ENCODE measurements around the gene EMSY.

Gene EMSY

GRCh38 chr11:76523147-76523546 lies 78.3 kb downstream of the EMSY start:
- DNase-seq (ENCODE audit: low spot score): no peak

GRCh38 chr11:76523786-76524436 lies 79.1 kb downstream of the EMSY start:
- no peak for DNase-seq (ENCODE audit: low spot score)

- DNase-seq (ENCODE audit: low spot score): no peak
These were observed 79.6 kb downstream of the EMSY start for GRCh38 chr11:76524461-76524860.

GRCh38 chr11:76524919-76525318 lies 80.1 kb downstream of the EMSY start:
- DNase-seq (ENCODE audit: low spot score): no peak

- no peak for DNase-seq (ENCODE audit: low spot score)
These were observed 82.1 kb downstream of the EMSY start for GRCh38 chr11:76526878-76527277.

- DNase-seq (ENCODE audit: low spot score): no peak
These were observed 97.6 kb downstream of the EMSY start for GRCh38 chr11:76542436-76542835.

GRCh38 chr11:76543006-76543703 lies 98.3 kb downstream of the EMSY start:
- no peak for DNase-seq (ENCODE audit: low spot score)

- no peak for DNase-seq (ENCODE audit: low spot score)
These were observed 106.0 kb downstream of the EMSY start for GRCh38 chr11:76550781-76551180.

- DNase-seq (ENCODE audit: low spot score): no peak
These were observed 106.6 kb downstream of the EMSY start for GRCh38 chr11:76551400-76551799.

- DNase-seq (ENCODE audit: low spot score): no peak
These were observed 108.2 kb downstream of the EMSY start for GRCh38 chr11:76552987-76553386.

- DNase-seq (ENCODE audit: low spot score): no peak
These were observed 109.0 kb downstream of the EMSY start for GRCh38 chr11:76553554-76554476.

- no peak for DNase-seq (ENCODE audit: low spot score)
These were observed 109.9 kb downstream of the EMSY start for GRCh38 chr11:76554767-76555166.

GRCh38 chr11:76557466-76557865 lies 112.6 kb downstream of the EMSY start:
- no peak for DNase-seq (ENCODE audit: low spot score)

- DNase-seq (ENCODE audit: low spot score): no peak
These were observed 113.7 kb downstream of the EMSY start for GRCh38 chr11:76558473-76558872.

- no peak for DNase-seq (ENCODE audit: low spot score)
These were observed 114.1 kb downstream of the EMSY start for GRCh38 chr11:76558891-76559290.

GRCh38 chr11:76559346-76559745 lies 114.5 kb downstream of the EMSY start:
- DNase-seq (ENCODE audit: low spot score): no peak

- DNase-seq (ENCODE audit: low spot score): no peak
These were observed 115.4 kb downstream of the EMSY start for GRCh38 chr11:76560219-76560618.

GRCh38 chr11:76561245-76561644 lies 116.4 kb downstream of the EMSY start:
- no peak for DNase-seq (ENCODE audit: low spot score)

- no peak for DNase-seq (ENCODE audit: low spot score)
These were observed 117.7 kb downstream of the EMSY start for GRCh38 chr11:76562541-76562940.

- no peak for DNase-seq (ENCODE audit: low spot score)
These were observed 119.5 kb downstream of the EMSY start for GRCh38 chr11:76564364-76564763.

GRCh38 chr11:76566811-76567210 lies 122.0 kb downstream of the EMSY start:
- no peak for DNase-seq (ENCODE audit: low spot score)

- no peak for DNase-seq (ENCODE audit: low spot score)
These were observed 122.4 kb downstream of the EMSY start for GRCh38 chr11:76567261-76567660.

- no peak for DNase-seq (ENCODE audit: low spot score)
These were observed 123.3 kb downstream of the EMSY start for GRCh38 chr11:76568139-76568538.

Measured in D341Med (cell line).